AML-193 (cell line): ENCODE results near the gene TBC1D22A.
A peak's percentile ranks its signal among the peaks of the same experiment; 100 is the strongest.

Source experiments
- DNase-seq, 2 experiments: peaks; one replicate each; lab custom pipeline; 2025; lab: John Stamatoyannopoulos, UW

TBC1D22A gene

GRCh38 chr22:46737105-46737975 is 25.1 kb upstream of the TBC1D22A start:
- DNase-seq, result peak in 1 of 2 experiments; percentile 20

DNA sequence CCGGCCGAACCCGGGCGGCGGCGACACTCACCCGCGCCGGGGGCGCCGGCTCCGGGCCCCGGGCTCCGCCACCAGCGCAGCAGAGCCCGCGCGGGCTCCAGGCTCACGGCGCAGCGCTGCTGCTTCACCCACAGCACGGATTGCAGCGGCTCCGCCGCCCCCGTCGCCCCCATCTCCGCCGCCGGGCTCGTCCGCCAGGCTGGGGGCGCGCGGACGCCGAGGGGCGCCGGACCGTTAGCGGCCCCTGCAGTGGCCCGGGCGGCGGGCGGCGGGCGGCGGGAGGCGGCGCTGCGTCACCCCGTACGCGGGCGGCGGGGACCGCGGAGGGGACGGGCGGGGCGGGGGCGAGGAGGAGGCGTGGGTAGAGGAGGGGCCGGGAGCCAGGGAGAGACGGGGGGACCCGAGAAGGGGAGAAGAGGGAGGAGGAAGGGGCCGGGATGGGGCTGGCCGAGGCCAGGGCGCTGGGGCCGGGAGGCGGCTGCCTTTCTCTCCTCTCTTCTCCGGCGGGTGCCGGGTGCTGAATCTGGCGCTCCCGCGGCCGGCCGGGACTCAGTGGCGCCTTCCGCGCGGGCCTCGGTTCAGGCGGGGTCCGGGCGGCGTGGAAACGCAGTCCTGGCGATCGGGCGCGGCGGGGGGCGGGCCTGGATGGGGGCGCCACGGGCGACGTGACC is 24.3 kb upstream of the TBC1D22A start, which contains the start of gene CERK:
Gene CERK, minus strand, starts transcription at position 277 of the 671 bp plus-strand sequence. Its CDS starts 104 bp downstream, at position 173.
- peak; percentile 16 to 21 for DNase-seq

- DNase-seq, result no peak
Measured at GRCh38 chr22:46738647-46739093, 23.8 kb upstream of the TBC1D22A start.

DNA sequence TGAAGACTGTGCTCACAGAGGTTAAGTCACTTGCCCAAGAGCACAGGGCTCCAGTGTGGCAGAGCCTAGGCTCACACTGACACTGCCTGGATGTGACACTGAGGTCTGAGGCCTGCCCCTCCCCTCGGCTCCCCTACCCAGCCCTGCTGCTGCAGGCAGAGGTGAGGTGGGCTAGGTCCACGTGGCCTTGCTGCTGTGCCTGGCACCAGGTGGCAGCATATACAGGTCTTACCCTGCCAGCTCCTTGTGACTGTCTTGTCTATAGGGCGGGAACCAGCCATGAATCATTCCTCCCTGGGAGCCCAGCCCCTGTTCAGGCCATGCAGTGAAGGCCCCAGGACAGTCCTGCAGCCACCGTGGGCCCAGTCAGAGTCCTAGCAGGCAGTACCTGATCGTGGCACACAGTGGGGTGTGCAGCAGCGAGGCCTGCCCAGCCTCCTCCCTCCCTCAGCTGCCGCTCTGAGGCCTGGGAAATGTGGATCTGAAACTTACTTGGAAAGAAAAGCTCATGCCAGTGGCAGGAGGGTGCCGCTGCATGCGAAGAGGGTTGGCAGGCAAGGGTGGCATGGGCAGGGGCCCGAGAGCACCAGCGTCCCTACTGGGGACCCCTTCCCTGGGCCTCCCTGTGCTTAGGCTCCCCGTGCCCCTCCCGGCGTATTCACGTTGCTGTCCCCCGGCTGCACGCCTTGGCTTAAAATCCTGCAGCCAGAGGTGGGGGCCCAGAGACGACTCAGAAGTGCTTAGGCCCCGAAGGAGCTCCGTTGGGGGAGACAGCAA is 23.2 kb upstream of the TBC1D22A start:
- DNase-seq, result peak; percentile 10 to 15

GRCh38 chr22:46740910-46741780 is 21.3 kb upstream of the TBC1D22A start:
- no peak for DNase-seq

DNA sequence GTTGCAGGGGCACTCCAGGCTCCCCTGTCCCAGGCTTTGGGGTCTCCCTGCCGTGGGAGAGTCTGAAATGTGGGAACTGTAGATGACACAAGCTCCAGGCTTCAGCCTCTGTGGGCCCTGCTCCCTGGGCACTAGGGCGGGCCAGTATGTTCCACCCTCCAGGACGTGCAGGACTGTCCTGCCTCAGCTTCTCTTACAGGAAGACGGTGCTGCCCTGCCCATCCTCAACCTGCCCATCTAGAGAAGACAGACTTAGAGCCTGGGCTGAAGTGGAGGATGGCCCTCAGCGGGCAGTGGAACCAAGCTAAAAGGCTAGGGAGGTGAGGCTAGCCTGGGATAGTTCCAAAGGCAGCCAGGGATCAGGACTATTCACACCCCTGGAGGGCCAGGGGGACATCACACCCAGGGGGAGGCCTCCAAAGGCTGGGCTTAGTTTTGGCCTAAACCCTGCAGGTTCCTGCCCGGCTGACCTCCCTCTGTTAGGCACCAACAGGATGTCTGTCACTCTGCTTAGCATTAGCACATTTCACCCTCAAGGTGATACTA is 20.4 kb upstream of the TBC1D22A start:
- DNase-seq, result no peak

GRCh38 chr22:46742576-46743221 is 19.8 kb upstream of the TBC1D22A start:
- DNase-seq, result no peak

DNA sequence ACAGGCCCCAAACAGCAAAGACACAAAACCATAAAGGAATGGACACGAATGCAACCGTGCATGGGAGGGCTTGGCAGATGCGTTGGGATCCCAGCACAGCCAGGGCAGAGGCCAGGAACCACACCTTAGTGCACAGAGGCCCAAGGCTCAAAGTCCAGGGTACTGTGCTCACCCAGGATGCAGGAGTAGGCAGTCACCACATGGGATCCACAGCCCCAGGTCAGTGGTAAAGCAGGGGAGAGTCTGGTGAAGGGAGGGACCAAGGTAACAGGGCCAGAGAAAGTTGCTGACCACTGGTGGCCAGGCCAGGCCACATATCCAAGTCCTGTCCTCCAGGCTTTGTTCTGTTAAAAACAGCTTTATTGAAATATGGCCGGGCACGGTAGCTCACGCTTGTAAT is 17.9 kb upstream of the TBC1D22A start:
- no peak for DNase-seq

DNA sequence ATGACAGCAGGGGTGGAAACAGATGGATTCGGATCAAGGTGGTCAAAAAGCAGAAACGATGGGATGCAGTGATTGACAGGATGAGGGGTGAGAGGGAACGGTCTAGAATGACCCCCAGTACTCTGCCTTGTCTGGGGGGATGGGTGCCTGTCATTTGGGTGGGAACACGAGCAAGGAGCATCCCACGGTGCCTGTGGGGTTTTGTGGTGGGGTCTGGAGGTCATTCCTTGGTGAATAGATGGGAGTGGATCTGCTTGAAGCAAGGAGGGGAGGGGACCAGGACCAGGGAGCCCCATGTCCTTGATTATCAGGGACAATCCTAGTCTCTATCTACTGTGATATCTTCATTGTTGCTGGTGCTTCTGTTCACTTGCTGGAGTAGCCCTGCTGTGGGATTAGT is 16.3 kb upstream of the TBC1D22A start:
- no peak for DNase-seq

- no peak for DNase-seq
Measured at GRCh38 chr22:46746620-46747019, 15.8 kb upstream of the TBC1D22A start.

- no peak for DNase-seq
Measured at GRCh38 chr22:46747646-46748045, 14.8 kb upstream of the TBC1D22A start.

DNA sequence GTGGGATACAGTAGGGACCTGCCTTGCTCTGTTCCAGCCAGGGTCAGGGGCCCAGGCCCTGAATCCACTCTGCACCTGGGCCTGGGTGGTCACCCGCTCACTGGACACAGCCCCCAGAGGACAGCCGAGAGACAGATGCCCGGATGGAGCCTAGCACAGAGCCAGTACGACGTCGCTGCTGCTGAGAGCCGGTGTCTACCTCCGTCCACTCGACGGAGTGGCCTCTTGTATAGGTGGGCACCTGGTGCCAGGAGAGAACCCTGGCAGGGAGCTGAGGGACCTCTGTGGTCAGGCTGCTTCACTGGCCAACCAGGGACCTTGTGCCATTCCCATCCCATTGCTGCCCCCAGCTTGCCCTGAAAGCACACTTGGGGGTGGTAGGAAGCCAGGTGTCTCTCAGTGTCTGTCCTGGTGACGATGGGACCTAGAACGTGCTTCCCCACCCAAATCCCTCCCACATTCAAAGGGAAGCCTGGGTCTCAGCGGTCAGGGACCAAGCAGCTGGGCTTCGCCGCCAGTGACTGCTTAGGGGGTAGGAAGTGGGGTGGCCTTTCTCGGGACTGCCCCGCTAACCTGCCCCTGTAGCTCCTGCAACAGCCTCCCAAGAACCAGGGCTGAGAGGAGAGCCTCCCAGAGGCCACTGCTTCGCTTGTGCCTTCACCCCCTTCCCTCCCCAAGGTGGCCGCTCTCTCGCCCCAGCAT is 14.1 kb upstream of the TBC1D22A start:
- no peak for DNase-seq

DNA sequence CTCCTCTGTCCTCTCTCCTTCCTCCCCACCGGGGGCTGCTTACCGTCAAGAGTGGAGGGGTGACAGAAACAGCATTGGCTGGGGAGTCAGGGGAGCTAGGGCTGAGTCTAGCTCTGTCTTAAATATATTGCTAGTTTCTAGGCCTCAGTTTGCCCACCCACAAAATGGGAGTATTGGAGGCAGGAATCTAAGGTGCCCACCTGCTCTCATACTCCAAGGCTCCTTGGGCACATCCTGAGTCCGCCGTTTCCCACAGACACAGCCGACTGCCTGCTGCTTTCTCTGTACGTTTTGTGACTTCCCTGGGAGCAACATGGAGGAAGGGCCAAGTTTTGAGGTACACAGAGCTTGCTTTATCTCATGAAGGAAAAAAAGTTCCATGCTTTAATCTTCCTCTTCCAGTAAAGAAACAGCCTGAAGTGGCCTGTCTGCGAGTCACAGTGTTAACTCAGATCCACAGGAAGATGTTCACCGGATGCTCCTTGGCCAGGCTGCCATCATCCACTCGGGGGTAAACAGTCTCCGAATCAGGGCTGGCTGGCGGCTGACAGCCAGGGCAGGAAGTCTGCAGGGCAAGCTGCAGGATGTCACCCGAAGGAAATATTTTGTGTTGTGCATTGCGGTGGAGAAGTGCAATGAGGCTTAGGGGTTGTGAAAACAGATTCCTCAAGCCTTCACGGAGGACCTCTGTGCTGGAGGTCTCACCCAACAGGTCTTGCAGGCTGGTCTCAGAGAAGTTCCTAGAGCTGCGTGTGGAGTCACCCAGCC is 13.4 kb upstream of the TBC1D22A start:
- DNase-seq, result peak; percentile 51 to 54

DNA sequence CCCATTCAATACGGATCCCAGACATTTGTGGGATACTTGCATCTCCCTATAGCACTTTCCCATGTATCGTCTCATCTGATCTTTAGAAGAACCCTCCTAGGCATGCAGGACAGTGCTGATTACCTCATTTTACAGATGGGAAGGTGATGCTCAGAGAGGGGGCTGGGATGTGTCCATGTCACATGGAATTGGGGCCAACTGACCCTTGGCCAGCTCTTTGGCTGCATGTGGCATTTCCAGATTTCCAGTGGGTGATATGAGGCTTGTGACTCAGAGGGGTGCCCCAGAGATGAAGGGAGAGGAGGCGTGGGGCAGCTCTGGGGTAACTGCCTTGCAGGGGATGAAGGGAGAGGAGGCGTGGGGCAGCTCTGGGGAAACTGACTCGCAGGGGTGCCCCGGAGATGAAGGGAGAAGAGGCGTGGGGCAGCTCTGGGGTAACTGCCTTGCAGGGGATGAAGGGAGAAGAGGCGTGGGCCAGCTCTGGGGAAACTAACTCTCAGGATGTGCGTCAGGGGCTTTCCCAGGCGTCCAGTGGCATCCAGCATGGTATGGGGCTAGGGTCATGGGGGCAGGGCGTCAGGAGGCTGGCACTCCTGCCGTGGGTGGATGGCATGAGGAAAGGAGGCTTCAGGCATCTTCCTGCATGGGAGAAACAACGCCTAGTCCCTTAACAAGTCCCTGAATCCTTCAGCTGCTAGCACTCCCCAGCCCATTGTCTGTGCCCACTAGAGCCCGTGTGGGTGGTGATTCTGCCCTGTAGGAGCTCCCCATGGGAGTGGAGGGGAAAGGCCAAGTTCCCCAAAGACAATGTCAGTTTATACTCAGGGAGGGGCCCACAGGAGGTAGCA is 12.5 kb upstream of the TBC1D22A start:
- DNase-seq, result no peak

- DNase-seq, result no peak
Measured at GRCh38 chr22:46750530-46750800, 12.0 kb upstream of the TBC1D22A start.

GRCh38 chr22:46750863-46751443 is 11.5 kb upstream of the TBC1D22A start:
- no peak for DNase-seq

DNA sequence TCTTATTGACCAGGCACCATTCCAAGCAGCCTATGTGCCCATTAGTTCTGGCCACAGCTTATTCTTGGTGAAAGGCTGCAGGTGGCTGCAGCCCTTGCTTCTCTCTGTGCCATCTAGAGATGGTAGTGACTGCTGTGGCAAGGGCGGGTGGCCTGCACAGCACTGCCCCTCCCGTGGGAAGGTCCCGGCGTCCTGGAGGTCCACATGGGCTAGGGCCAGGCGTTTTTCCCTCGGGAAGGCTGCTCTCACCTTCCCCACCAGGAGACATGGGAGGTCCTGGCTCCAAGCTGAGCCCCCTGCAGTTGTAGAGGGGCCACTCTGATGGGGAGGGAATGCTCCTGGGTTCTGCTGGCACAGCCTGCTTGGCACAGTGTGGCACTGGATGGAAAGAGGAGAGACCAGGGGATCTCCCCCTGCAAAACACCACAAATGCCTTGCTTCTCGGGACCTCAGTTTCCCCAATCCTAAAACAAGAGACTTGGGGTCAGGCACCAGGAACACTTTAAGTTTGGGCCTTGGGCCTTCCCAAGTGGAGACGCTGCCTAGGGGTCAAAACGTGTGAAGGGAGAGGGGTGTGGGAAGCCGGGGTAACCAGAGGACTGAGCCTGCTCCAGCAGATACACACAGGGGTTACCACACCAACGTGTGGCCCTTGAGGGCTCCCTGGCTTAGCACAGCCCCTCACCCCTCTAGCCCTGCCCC is 10.0 kb upstream of the TBC1D22A start:
- DNase-seq, result no peak

- DNase-seq, result no peak
Measured at GRCh38 chr22:46752988-46753310, 9.5 kb upstream of the TBC1D22A start.
